GM19455 (cell line): Measurements from ENCODE around the gene HSD17B7.
A peak's percentile ranks its signal among the peaks of the same experiment; 100 is the strongest.
"Not testable (repeated sequence)": the region's sequence is repeated elsewhere in the genome, so short reads cannot be mapped to it uniquely, and the experiment has no call there.

Experiments used
- ATAC-seq: cut with Tn5 transposase; IDR thresholded peaks from one replicate; pipeline ENCODE4 v1.9.1; 2021; ENCODE audit not compliant: unreplicated experiment

The HSD17B7 gene

GRCh38 chr1:162790303-162790984 is at the start of gene HSD17B7:
Gene HSD17B7, plus strand, starts transcription at chr1:162790702. Its CDS starts 99 bp downstream, at chr1:162790801.
- ATAC-seq, result peak; percentile 99

- ATAC-seq, result no peak
Measured at GRCh38 chr1:162740755-162741154, 49.7 kb upstream of the HSD17B7 start.

GRCh38 chr1:162741574-162741973 is 48.9 kb upstream of the HSD17B7 start:
- no peak for ATAC-seq

- ATAC-seq, result not testable (repeated sequence)
Measured at GRCh38 chr1:162746264-162746942, 44.1 kb upstream of the HSD17B7 start.

- no peak for ATAC-seq
Measured at GRCh38 chr1:162753001-162753658, 37.4 kb upstream of the HSD17B7 start.

- no peak for ATAC-seq
Measured at GRCh38 chr1:162753998-162754585, 36.4 kb upstream of the HSD17B7 start.

GRCh38 chr1:162755306-162755705 is 35.2 kb upstream of the HSD17B7 start:
- ATAC-seq, result no peak

- ATAC-seq, result no peak
Measured at GRCh38 chr1:162756523-162756922, 34.0 kb upstream of the HSD17B7 start.

GRCh38 chr1:162757476-162757875 is 33.0 kb upstream of the HSD17B7 start:
- no peak for ATAC-seq

GRCh38 chr1:162765788-162766187 is 24.7 kb upstream of the HSD17B7 start:
- ATAC-seq, result no peak

- ATAC-seq, result no peak
Measured at GRCh38 chr1:162772571-162773154, 17.8 kb upstream of the HSD17B7 start.

GRCh38 chr1:162774007-162774406 is 16.5 kb upstream of the HSD17B7 start:
- no peak for ATAC-seq

GRCh38 chr1:162779043-162779442 is 11.5 kb upstream of the HSD17B7 start:
- no peak for ATAC-seq

- ATAC-seq, result no peak
Measured at GRCh38 chr1:162782671-162783070, 7.8 kb upstream of the HSD17B7 start.

GRCh38 chr1:162784926-162785325 is 5.6 kb upstream of the HSD17B7 start:
- not testable (repeated sequence) for ATAC-seq

- not testable (repeated sequence) for ATAC-seq
Measured at GRCh38 chr1:162788783-162789182, 1.7 kb upstream of the HSD17B7 start.

GRCh38 chr1:162790985-162791357 is 469 bp downstream of the HSD17B7 start:
- ATAC-seq, result not testable (repeated sequence)

GRCh38 chr1:162794284-162794683 is 3.8 kb downstream of the HSD17B7 start:
- ATAC-seq, result not testable (repeated sequence)

GRCh38 chr1:162796617-162797279 is 6.2 kb downstream of the HSD17B7 start:
- ATAC-seq, result not testable (repeated sequence)

- not testable (repeated sequence) for ATAC-seq
Measured at GRCh38 chr1:162799995-162800830, 9.7 kb downstream of the HSD17B7 start.
